Measurements from ENCODE around the gene PRKN. TPM values are rescaled to one million over a fixed set of nuclear protein-coding genes. Genes with fewer than 3 reads are reported as not detected.

Gene PRKN
- total and polyA plus RNA-seq, 2 experiments from 2014 or later = 0.10 to 0.84 TPM

DNA sequence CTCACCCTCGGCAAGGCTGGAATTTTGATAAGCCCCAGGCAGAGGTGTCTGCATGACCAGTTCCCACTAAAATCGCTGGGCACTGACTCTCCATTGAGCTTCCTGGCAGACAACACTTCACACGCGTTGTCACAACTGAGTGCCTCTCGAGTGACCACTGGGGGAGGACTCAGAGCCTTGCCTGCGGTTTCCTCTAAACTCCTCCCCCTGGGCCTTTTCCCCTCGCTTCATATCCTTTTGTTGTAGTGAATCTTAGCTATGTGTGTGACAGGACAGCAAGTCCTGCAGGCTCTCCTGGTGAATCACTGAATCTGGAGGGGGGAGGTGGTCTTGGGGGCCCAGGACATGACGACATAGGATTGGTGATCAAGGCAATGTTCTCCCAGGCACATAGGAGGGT, 670.8 kb downstream of the PRKN start:
- no peak overlapping the region for H3K4me3 Mint-ChIP-seq
- no peaks in the 10 kb centered on the region for H3K79me2 ChIP-seq (replicated peaks; ENCODE audit: insufficient read depth)
- H3K36me3 Mint-ChIP-seq (ENCODE audit: low read depth) = no peaks in the 10 kb centered on the region
- no peaks in the 10 kb centered on the region for H3K9me2 ChIP-seq (ENCODE audit: insufficient read depth)
- H3K27ac Mint-ChIP-seq = no peak overlapping the region
- H3K4me3 ChIP-seq = no peak overlapping the region
- H4K20me1 ChIP-seq (replicated peaks; ENCODE audit: insufficient read depth) = no peaks in the 10 kb centered on the region
- no peaks in the 10 kb centered on the region for H3K9me3 Mint-ChIP-seq
- DNase-seq (ENCODE audit: low spot score) = peak; percentile 68
- H3K4me2 ChIP-seq = no peak overlapping the region
- H2AFZ ChIP-seq = peak overlapping the region; percentile 88; the same call in 1 of the 2 replicates
- peaks cover 14% of the 10 kb centered on the region for H3K4me1 Mint-ChIP-seq
- H3K4me1 ChIP-seq (ENCODE audit: insufficient read depth) = no peaks in the 10 kb centered on the region
- no peaks in the 10 kb centered on the region for H3F3A ChIP-seq (replicated peaks; ENCODE audit: low read depth)
- peak; percentile 89 for ATAC-seq
- TF ChIP-seq ZNF114 (CRISPR knock-in tag; IDR thresholded peaks at IDR 0.05) (no peak), EZH2 (IDR thresholded peaks at IDR 0.05; ENCODE audit: low read depth, unreplicated experiment) (no peak), CREB1 (CRISPR knock-in tag; IDR thresholded peaks at IDR 0.05; ENCODE audit: low read depth) (no peak), JUNB (IDR thresholded peaks at IDR 0.05; ENCODE audit: unreplicated experiment) (no peak), EZH2phosphoT487 (IDR thresholded peaks at IDR 0.05; ENCODE audit: unreplicated experiment) (no peak), POLR2AphosphoS5 (IDR thresholded peaks at IDR 0.05; ENCODE audit: low read depth) (no peak), ZNF331 (CRISPR knock-in tag; IDR thresholded peaks at IDR 0.05; ENCODE audit: low read depth) (no peak), NANOG (IDR thresholded peaks at IDR 0.05; ENCODE audit: borderline replicate concordance) (no peak), STAT1 (IDR thresholded peaks at IDR 0.05; ENCODE audit: unreplicated experiment) (no peak)
- TF ChIP-seq, protein P1, sequence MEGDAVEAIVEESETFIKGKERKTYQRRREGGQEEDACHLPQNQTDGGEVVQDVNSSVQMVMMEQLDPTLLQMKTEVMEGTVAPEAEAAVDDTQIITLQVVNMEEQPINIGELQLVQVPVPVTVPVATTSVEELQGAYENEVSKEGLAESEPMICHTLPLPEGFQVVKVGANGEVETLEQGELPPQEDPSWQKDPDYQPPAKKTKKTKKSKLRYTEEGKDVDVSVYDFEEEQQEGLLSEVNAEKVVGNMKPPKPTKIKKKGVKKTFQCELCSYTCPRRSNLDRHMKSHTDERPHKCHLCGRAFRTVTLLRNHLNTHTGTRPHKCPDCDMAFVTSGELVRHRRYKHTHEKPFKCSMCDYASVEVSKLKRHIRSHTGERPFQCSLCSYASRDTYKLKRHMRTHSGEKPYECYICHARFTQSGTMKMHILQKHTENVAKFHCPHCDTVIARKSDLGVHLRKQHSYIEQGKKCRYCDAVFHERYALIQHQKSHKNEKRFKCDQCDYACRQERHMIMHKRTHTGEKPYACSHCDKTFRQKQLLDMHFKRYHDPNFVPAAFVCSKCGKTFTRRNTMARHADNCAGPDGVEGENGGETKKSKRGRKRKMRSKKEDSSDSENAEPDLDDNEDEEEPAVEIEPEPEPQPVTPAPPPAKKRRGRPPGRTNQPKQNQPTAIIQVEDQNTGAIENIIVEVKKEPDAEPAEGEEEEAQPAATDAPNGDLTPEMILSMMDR (conservative IDR thresholded peaks at IDR 0.05; ENCODE audit: low read depth in 2 of 2) = no peak
- TF ChIP-seq, protein P2, sequence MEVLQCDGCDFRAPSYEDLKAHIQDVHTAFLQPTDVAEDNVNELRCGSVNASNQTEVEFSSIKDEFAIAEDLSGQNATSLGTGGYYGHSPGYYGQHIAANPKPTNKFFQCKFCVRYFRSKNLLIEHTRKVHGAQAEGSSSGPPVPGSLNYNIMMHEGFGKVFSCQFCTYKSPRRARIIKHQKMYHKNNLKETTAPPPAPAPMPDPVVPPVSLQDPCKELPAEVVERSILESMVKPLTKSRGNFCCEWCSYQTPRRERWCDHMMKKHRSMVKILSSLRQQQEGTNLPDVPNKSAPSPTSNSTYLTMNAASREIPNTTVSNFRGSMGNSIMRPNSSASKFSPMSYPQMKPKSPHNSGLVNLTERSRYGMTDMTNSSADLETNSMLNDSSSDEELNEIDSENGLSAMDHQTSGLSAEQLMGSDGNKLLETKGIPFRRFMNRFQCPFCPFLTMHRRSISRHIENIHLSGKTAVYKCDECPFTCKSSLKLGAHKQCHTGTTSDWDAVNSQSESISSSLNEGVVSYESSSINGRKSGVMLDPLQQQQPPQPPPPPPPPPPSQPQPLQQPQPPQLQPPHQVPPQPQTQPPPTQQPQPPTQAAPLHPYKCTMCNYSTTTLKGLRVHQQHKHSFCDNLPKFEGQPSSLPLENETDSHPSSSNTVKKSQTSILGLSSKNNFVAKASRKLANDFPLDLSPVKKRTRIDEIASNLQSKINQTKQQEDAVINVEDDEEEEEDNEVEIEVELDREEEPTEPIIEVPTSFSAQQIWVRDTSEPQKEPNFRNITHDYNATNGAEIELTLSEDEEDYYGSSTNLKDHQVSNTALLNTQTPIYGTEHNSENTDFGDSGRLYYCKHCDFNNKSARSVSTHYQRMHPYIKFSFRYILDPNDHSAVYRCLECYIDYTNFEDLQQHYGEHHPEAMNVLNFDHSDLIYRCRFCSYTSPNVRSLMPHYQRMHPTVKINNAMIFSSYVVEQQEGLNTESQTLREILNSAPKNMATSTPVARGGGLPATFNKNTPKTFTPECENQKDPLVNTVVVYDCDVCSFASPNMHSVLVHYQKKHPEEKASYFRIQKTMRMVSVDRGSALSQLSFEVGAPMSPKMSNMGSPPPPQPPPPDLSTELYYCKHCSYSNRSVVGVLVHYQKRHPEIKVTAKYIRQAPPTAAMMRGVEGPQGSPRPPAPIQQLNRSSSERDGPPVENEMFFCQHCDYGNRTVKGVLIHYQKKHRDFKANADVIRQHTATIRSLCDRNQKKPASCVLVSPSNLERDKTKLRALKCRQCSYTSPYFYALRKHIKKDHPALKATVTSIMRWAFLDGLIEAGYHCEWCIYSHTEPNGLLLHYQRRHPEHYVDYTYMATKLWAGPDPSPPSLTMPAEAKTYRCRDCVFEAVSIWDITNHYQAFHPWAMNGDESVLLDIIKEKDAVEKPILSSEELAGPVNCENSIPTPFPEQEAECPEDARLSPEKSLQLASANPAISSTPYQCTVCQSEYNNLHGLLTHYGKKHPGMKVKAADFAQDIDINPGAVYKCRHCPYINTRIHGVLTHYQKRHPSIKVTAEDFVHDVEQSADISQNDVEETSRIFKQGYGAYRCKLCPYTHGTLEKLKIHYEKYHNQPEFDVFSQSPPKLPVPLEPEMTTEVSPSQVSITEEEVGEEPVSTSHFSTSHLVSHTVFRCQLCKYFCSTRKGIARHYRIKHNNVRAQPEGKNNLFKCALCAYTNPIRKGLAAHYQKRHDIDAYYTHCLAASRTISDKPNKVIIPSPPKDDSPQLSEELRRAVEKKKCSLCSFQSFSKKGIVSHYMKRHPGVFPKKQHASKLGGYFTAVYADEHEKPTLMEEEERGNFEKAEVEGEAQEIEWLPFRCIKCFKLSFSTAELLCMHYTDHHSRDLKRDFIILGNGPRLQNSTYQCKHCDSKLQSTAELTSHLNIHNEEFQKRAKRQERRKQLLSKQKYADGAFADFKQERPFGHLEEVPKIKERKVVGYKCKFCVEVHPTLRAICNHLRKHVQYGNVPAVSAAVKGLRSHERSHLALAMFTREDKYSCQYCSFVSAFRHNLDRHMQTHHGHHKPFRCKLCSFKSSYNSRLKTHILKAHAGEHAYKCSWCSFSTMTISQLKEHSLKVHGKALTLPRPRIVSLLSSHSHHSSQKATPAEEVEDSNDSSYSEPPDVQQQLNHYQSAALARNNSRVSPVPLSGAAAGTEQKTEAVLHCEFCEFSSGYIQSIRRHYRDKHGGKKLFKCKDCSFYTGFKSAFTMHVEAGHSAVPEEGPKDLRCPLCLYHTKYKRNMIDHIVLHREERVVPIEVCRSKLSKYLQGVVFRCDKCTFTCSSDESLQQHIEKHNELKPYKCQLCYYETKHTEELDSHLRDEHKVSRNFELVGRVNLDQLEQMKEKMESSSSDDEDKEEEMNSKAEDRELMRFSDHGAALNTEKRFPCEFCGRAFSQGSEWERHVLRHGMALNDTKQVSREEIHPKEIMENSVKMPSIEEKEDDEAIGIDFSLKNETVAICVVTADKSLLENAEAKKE (CRISPR knock-in tag; IDR thresholded peaks at IDR 0.05) = no peak
- TF ChIP-seq, protein P3, sequence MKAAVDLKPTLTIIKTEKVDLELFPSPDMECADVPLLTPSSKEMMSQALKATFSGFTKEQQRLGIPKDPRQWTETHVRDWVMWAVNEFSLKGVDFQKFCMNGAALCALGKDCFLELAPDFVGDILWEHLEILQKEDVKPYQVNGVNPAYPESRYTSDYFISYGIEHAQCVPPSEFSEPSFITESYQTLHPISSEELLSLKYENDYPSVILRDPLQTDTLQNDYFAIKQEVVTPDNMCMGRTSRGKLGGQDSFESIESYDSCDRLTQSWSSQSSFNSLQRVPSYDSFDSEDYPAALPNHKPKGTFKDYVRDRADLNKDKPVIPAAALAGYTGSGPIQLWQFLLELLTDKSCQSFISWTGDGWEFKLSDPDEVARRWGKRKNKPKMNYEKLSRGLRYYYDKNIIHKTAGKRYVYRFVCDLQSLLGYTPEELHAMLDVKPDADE (IDR thresholded peaks at IDR 0.05) = no peak
- TF ChIP-seq, protein P4, sequence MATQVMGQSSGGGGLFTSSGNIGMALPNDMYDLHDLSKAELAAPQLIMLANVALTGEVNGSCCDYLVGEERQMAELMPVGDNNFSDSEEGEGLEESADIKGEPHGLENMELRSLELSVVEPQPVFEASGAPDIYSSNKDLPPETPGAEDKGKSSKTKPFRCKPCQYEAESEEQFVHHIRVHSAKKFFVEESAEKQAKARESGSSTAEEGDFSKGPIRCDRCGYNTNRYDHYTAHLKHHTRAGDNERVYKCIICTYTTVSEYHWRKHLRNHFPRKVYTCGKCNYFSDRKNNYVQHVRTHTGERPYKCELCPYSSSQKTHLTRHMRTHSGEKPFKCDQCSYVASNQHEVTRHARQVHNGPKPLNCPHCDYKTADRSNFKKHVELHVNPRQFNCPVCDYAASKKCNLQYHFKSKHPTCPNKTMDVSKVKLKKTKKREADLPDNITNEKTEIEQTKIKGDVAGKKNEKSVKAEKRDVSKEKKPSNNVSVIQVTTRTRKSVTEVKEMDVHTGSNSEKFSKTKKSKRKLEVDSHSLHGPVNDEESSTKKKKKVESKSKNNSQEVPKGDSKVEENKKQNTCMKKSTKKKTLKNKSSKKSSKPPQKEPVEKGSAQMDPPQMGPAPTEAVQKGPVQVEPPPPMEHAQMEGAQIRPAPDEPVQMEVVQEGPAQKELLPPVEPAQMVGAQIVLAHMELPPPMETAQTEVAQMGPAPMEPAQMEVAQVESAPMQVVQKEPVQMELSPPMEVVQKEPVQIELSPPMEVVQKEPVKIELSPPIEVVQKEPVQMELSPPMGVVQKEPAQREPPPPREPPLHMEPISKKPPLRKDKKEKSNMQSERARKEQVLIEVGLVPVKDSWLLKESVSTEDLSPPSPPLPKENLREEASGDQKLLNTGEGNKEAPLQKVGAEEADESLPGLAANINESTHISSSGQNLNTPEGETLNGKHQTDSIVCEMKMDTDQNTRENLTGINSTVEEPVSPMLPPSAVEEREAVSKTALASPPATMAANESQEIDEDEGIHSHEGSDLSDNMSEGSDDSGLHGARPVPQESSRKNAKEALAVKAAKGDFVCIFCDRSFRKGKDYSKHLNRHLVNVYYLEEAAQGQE (IDR thresholded peaks at IDR 0.05; ENCODE audit: unreplicated experiment) = no peak
- no peaks in the 10 kb centered on the region for H3K27me3 ChIP-seq (ENCODE audit: insufficient read depth)
- H3K27ac ChIP-seq (ENCODE audit: low read depth) = no peak overlapping the region
- H3K27me3 Mint-ChIP-seq (ENCODE audit: insufficient read depth, low read depth, poor library complexity) = no peaks in the 10 kb centered on the region
- no peaks in the 10 kb centered on the region for H3K36me3 ChIP-seq (ENCODE audit: insufficient read depth)

Measured in GM23338 (cell line).